HUES6 (cell line): ENCODE measurements around the gene S100A5.
"Not testable (repeated sequence)": the region's sequence is repeated elsewhere in the genome, so short reads cannot be mapped to it uniquely, and the experiment has no call there.

Source experiments
- H3K27ac ChIP-seq: 2 replicates; pipeline ENCODE4 v1.7.0; 2013; ENCODE audit warnings: low read depth, mild to moderate bottlenecking, low read length, inconsistent platforms
- H3K27me3 ChIP-seq: 2 replicates; pipeline ENCODE4 v1.6.1; 2013; ENCODE audit warnings: low read length; ENCODE audit not compliant: control insufficient read depth, insufficient read depth
- H3K36me3 ChIP-seq: 2 replicates; pipeline ENCODE4 v1.6.1; 2013; ENCODE audit warnings: low read length; ENCODE audit not compliant: control insufficient read depth, insufficient read depth
- H3K4me1 ChIP-seq: 2 replicates; pipeline ENCODE4 v1.6.1; 2013; ENCODE audit warnings: low read length; ENCODE audit not compliant: control insufficient read depth, insufficient read depth
- H3K4me3 ChIP-seq: 2 replicates; pipeline ENCODE4 v1.5.1; 2013; ENCODE audit warnings: low read depth, low read length
- H3K9ac ChIP-seq: one replicate; pipeline ENCODE4 v1.6.1; 2013; ENCODE audit warnings: mild to moderate bottlenecking, low read length
- H3K9me3 ChIP-seq: 2 replicates; pipeline ENCODE4 v1.6.1; 2013; ENCODE audit warnings: low read depth, low read length; ENCODE audit not compliant: control insufficient read depth, insufficient read depth

The S100A5 gene

DNA sequence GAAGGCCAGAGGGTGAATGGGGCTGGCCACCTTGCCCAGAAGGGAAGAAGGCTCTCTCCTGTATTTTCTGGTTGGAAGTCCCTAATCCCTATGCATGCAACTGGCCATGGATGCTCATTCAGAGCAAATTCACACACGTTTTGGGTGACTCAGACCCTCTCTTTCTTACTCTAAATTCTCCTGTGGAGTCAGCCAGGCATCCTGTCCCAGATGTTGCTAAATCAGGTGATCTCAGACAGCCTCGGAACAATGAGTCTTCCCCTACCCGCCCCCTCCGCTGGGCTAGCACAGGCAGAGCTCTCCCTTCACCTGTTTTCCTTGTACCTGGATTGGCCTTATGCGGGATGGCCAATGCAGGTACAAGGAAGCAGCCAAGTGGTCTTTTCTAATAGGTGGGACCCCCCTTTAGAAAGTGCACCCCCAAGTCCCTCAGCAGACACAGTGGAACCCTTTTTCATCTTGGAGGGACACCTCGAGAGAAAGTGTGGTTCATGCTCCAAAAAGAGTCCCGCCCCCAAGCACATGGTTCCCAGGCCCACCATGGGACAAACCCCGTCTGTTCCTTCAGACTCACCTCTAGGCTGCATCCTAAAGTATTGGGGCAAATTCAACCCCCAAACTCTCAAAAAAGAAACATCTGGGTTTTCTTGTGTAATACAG lies 13.6 kb downstream of the S100A5 start:
- Histone ChIP-seq H3K36me3 (no peaks in the 10 kb centered on the region), H3K9ac (no peak overlapping the region), H3K4me3 (no peak overlapping the region), H3K4me1 (peaks cover 21% of the 10 kb centered on the region), H3K27ac (no peak overlapping the region), H3K27me3 (no peaks in the 10 kb centered on the region), H3K9me3 (no peaks in the 10 kb centered on the region)

DNA sequence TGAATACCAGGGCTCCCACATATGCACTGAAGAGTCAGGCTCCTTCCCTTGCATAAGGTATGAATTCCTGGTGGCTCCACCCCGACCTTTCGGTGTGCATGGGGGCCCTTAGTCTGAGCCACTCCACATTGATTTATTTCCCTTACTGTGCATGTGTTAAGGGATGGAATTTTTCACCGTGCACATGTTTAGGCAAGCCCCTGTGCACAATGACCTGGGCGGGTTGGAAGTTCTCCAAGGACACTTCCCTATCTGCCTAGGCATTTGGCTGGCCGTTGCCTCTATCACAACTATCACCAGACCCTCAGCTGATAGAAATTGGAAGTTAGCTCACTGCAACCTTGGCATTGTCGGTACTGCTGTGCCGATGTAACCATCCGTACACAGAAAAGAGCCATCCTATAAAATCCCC lies 14.6 kb downstream of the S100A5 start:
- no peaks in the 10 kb centered on the region for H3K9me3 ChIP-seq
- no peaks in the 10 kb centered on the region for H3K27me3 ChIP-seq
- H3K36me3 ChIP-seq, result no peaks in the 10 kb centered on the region
- H3K4me1 ChIP-seq, result peaks cover 21% of the 10 kb centered on the region
- no peak overlapping the region for H3K9ac ChIP-seq
- H3K4me3 ChIP-seq, result no peak overlapping the region
- H3K27ac ChIP-seq, result no peak overlapping the region

DNA sequence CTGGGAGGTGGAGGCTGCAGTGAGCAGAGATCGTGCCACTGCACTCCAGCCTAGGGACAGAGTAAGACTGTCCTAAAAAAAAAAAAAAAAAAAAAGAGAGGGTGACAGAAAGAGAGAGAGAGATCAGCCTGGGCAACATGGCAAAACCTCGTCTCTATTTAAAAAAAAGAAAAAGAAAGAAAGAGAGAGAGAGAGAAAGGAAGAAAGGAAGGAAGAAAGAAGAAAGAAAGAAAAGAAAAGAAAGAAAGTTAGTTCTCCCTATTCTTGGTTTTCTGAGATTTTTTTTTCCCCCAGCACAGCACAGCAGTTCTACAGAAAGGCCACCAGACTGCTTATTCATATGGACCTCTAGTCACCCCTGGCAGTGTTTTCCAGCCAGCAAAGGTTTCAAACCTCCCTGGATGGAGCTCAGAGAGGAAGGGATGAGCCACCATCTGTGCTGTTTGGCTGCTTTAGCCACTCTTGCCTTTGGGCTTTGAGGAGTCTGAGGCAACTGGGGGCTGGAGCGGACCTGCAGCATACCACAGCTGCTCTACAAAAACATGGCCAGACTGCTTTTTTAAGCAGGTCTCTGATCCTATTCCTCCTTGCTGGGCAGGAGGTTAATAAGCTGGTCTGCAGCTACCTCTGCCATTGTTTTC lies 15.5 kb downstream of the S100A5 start:
- no peaks in the 10 kb centered on the region for H3K36me3 ChIP-seq
- H3K9me3 ChIP-seq, result no peaks in the 10 kb centered on the region
- peaks cover 30% of the 10 kb centered on the region for H3K4me1 ChIP-seq
- H3K27ac ChIP-seq, result no peak overlapping the region
- no peak overlapping the region for H3K9ac ChIP-seq
- H3K27me3 ChIP-seq, result peaks cover 5% of the 10 kb centered on the region
- H3K4me3 ChIP-seq, result no peak overlapping the region

- H3K36me3 ChIP-seq, H3K9ac ChIP-seq, H3K27ac ChIP-seq, H3K9me3 ChIP-seq, H3K4me3 ChIP-seq: not testable (repeated sequence)
- H3K4me1 ChIP-seq, result peaks cover 29% of the 10 kb centered on the region
- H3K27me3 ChIP-seq, result peaks cover 21% of the 10 kb centered on the region
These were observed 18.2 kb downstream of the S100A5 start for GRCh38 chr1:153522353-153523048.

GRCh38 chr1:153521808-153522207 lies 18.9 kb downstream of the S100A5 start:
- not testable (repeated sequence) for H3K27ac ChIP-seq, H3K36me3 ChIP-seq, H3K4me3 ChIP-seq, H3K9me3 ChIP-seq, H3K9ac ChIP-seq
- peaks cover 26% of the 10 kb centered on the region for H3K27me3 ChIP-seq
- H3K4me1 ChIP-seq, result peaks cover 22% of the 10 kb centered on the region

- H3K27ac ChIP-seq, result no peak overlapping the region
- peaks cover 34% of the 10 kb centered on the region for H3K27me3 ChIP-seq
- H3K9ac ChIP-seq, result no peak overlapping the region
These were observed 19.8 kb downstream of the S100A5 start for GRCh38 chr1:153520818-153521476.

GRCh38 chr1:153520137-153520691 lies 20.5 kb downstream of the S100A5 start:
- not testable (repeated sequence) for H3K9me3 ChIP-seq, H3K4me3 ChIP-seq, H3K36me3 ChIP-seq, H3K27ac ChIP-seq, H3K9ac ChIP-seq
- peaks cover 18% of the 10 kb centered on the region for H3K4me1 ChIP-seq
- H3K27me3 ChIP-seq, result peaks cover 41% of the 10 kb centered on the region

More at GRCh38 chr1:153520818-153521476, 19.8 kb downstream of the S100A5 start:
- Histone ChIP-seq H3K4me3 (no peak overlapping the region), H3K36me3 (no peaks in the 10 kb centered on the region), H3K4me1 (peaks cover 18% of the 10 kb centered on the region), H3K9me3 (no peaks in the 10 kb centered on the region)

GRCh38 chr1:153519242-153519641 lies 21.5 kb downstream of the S100A5 start:
- Histone ChIP-seq H3K9ac (no peak overlapping the region), H3K9me3 (no peaks in the 10 kb centered on the region), H3K4me1 (peaks cover 17% of the 10 kb centered on the region), H3K4me3 (no peak overlapping the region), H3K36me3 (no peaks in the 10 kb centered on the region), H3K27me3 (peaks cover 50% of the 10 kb centered on the region), H3K27ac (no peak overlapping the region)

- Histone ChIP-seq H3K9me3 (no peaks in the 10 kb centered on the region), H3K27me3 (peaks cover 73% of the 10 kb centered on the region), H3K4me3 (no peak overlapping the region), H3K27ac (no peak overlapping the region), H3K36me3 (no peaks in the 10 kb centered on the region), H3K9ac (no peak overlapping the region), H3K4me1 (peaks cover 13% of the 10 kb centered on the region)
These were observed 25.0 kb downstream of the S100A5 start for GRCh38 chr1:153515504-153516394.

DNA sequence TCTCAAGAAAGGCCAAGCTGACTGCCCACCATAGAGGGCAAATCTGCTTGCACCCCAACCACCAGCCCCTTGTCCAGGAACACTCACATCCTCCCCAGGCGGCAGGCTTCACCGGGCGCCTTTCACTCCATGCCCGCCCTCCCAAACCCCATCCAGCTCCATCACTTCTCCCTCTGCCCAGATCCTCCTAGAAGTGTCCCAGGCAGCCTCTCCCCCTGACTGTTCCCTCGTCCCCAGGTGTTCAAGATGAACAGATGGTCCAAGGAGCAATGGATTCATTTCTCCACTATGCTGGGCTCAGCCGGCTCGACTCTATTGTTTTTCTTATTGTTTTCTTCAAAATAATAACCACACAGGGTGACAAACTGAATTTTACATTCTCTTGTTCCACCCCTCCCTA lies 27.1 kb downstream of the S100A5 start:
- Histone ChIP-seq H3K27ac (no peak overlapping the region), H3K9me3 (no peaks in the 10 kb centered on the region), H3K4me1 (peaks cover 8% of the 10 kb centered on the region; the same call in 1 of the 2 replicates), H3K4me3 (no peak overlapping the region), H3K27me3 (peaks cover 60% of the 10 kb centered on the region), H3K36me3 (no peaks in the 10 kb centered on the region), H3K9ac (no peak overlapping the region)
